Calu3 (cell line): ENCODE results near the gene WNK2. TPM values are rescaled to one million over a fixed set of nuclear protein-coding genes. Genes with fewer than 3 reads are reported as not detected.

Experiments
- BruUV-seq: library from RNA; stranded (reverse); fragments of 400-500 nt; replicated peaks from 2 replicates; lab custom pipeline; 2021; lab: Mats Ljungman, UMichigan
- CTCF ChIA-PET: fragments of 300-600 bp; sonication (Branson Sonifier 250); formaldehyde crosslinking; loops from one replicate; lab custom pipeline; 2022; ENCODE audit warnings: antibody characterized with exemption; lab: Charles Lee
- DNase-seq: peaks from one replicate; pipeline ENCODE4 v3.0.0; 2022
- H3K27ac Mint-ChIP-seq: one replicate; pipeline ENCODE4 v1.8.0; 2022; ENCODE audit warnings: mixed read lengths; ENCODE audit not compliant: unreplicated experiment
- H3K27me3 Mint-ChIP-seq: one replicate; pipeline ENCODE4 v1.8.0; 2022; ENCODE audit warnings: mixed read lengths; ENCODE audit not compliant: unreplicated experiment
- H3K36me3 Mint-ChIP-seq: one replicate; pipeline ENCODE4 v1.8.0; 2022; ENCODE audit warnings: mild to moderate bottlenecking, moderate library complexity, mixed read lengths; ENCODE audit not compliant: insufficient read depth, unreplicated experiment
- H3K4me1 Mint-ChIP-seq: one replicate; pipeline ENCODE4 v1.8.0; 2022; ENCODE audit warnings: mild to moderate bottlenecking, low read depth, mixed read lengths; ENCODE audit not compliant: unreplicated experiment
- H3K4me3 Mint-ChIP-seq: one replicate; pipeline ENCODE4 v1.8.0; 2022; ENCODE audit warnings: mild to moderate bottlenecking, low read depth, moderate library complexity, mixed read lengths; ENCODE audit not compliant: unreplicated experiment
- H3K9me3 Mint-ChIP-seq: one replicate; pipeline ENCODE4 v1.8.0; 2022; ENCODE audit warnings: low read depth, mixed read lengths; ENCODE audit not compliant: unreplicated experiment
- intact Hi-C: fragments of 100-400 bp; cut with micrococcal nuclease; formaldehyde crosslinking; loops from one replicate; pipeline ENCODE4 v1.10.0; 2022; ENCODE audit not compliant: unreplicated experiment
- total RNA-seq: library from RNA; stranded (reverse); gene quantifications from 2 replicates; pipeline ENCODE4 v1.2.3, GENCODE V29; 2022
- TF ChIP-seq, protein P1 (sequence below): fragments of 200-600 bp; IDR thresholded peaks from one replicate; pipeline ENCODE4 v1.8.0; 2022; ENCODE audit warnings: antibody characterized with exemption; ENCODE audit not compliant: unreplicated experiment

The WNK2 gene
- total RNA-seq, 1 experiment from 2014 or later = 85.7 TPM

GRCh38 chr9:93243112-93243511 lies 59.2 kb downstream of the WNK2 start:
- CTCF ChIA-PET = no interaction called here
- intact Hi-C loops = no loop called here
- BruUV-seq = no TSS peak
- peaks cover 30% of the 10 kb centered on the region for H3K4me1 Mint-ChIP-seq
- no peak for DNase-seq
- peaks cover 27% of the 10 kb centered on the region for H3K36me3 Mint-ChIP-seq
- no peaks in the 10 kb centered on the region for H3K9me3 Mint-ChIP-seq
- H3K4me3 Mint-ChIP-seq = no peak overlapping the region
- TF ChIP-seq, protein P1, sequence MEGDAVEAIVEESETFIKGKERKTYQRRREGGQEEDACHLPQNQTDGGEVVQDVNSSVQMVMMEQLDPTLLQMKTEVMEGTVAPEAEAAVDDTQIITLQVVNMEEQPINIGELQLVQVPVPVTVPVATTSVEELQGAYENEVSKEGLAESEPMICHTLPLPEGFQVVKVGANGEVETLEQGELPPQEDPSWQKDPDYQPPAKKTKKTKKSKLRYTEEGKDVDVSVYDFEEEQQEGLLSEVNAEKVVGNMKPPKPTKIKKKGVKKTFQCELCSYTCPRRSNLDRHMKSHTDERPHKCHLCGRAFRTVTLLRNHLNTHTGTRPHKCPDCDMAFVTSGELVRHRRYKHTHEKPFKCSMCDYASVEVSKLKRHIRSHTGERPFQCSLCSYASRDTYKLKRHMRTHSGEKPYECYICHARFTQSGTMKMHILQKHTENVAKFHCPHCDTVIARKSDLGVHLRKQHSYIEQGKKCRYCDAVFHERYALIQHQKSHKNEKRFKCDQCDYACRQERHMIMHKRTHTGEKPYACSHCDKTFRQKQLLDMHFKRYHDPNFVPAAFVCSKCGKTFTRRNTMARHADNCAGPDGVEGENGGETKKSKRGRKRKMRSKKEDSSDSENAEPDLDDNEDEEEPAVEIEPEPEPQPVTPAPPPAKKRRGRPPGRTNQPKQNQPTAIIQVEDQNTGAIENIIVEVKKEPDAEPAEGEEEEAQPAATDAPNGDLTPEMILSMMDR = no peak
- H3K27ac Mint-ChIP-seq = no peak overlapping the region
- no peaks in the 10 kb centered on the region for H3K27me3 Mint-ChIP-seq

- Mint-ChIP-seq H3K9me3 (no peaks in the 10 kb centered on the region), H3K36me3 (peaks cover 22% of the 10 kb centered on the region), H3K4me3 (no peak overlapping the region), H3K27me3 (no peaks in the 10 kb centered on the region), H3K27ac (peak overlapping the region; percentile 64), H3K4me1 (peaks cover 30% of the 10 kb centered on the region)
- no peak for DNase-seq
- CTCF ChIA-PET = no interaction called here
- TF ChIP-seq, protein P1 = no peak
- intact Hi-C loops = no loop called here
- BruUV-seq = no TSS peak
Observed at GRCh38 chr9:93244101-93244500, 60.2 kb downstream of the WNK2 start.

DNA sequence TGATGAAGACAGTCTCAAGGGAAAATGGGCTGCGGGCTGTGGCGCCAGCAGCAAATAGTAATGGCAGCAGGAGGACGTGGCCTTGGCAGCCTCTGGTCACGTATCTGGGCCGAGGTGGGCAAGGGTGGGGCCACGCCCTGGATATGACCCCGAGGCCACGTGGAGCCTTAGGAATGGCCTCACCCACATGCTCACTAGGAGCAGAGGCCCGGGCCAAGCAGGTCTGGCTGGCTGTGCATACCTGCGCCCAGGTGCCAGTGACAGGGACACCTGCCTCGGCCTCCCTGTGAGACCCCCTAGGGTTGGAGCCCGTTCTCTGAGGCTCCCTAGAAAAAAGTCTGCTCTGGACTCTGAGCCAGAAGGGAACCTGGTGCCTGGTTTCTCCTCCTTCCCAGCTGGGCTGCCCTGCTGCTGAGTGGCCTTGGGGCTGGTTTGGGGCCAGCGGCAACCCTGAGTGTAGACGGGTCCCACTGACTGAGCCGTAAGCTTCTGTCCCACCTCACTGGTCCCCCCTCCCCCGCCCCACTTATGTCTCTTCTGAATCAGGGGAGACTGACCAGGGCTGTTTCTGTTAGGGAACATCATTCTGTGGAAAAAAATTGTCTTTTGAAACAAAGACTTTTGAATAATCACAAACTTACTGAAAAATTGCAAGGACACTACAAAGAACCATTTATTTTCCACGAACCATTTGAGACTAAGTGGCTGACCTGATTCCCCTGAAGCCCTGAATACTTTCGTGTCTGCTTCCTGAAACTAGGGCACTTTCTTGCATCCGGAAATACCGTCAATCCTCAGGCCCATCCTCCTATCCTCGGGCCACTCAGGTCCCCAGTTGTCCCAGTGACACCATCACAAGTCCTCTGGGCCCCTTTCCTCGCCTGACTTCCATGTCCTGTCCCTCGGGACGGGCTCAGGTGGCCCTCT lies 60.8 kb downstream of the WNK2 start:
- Mint-ChIP-seq H3K36me3 (peaks cover 16% of the 10 kb centered on the region), H3K9me3 (no peaks in the 10 kb centered on the region), H3K4me3 (peak overlapping the region; percentile 30), H3K27me3 (no peaks in the 10 kb centered on the region), H3K27ac (peak overlapping the region; percentile 64), H3K4me1 (peaks cover 30% of the 10 kb centered on the region)
- intact Hi-C loops = no loop called here
- DNase-seq = peak; percentile 69
- TF ChIP-seq, protein P1 = no peak
- BruUV-seq = no TSS peak
- CTCF ChIA-PET = no interaction called here

DNA sequence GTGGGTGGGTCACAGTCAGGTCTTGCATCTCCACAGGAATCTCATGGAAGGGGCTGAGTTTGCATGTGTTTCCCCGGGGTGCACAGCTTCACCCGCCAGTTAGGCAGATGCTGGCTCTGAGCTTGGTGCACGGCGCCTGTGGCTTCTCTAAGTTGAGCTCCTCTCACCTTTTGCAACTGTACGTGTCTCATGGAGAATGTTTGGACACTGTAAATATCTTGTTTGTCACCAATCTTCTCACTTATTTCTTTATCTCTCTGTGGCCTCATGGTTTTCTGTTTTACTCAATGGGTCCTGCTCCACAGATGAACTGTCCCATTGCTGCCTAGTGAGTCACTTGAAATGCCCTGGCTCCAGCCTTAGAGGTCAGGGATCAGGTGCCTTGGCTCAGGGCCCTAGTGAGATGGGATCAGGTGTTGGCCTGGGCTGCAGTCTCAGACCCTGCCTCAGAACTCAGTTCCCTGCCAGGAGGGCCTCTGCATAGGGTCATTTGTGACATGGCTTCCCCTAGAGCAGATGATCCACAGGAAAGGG lies 61.6 kb downstream of the WNK2 start:
- DNase-seq = no peak
- Mint-ChIP-seq H3K36me3 (peaks cover 16% of the 10 kb centered on the region), H3K4me3 (peak overlapping the region; percentile 30), H3K4me1 (peaks cover 30% of the 10 kb centered on the region), H3K27me3 (no peaks in the 10 kb centered on the region), H3K9me3 (no peaks in the 10 kb centered on the region), H3K27ac (peak overlapping the region; percentile 60)
- BruUV-seq = no TSS peak
- TF ChIP-seq, protein P1 = no peak
- intact Hi-C loops = no loop called here
- CTCF ChIA-PET = no interaction called here
